Skin of body (tissue), 2 donors: ENCODE measurements around the gene UMODL1. TPM values are rescaled to one million over a fixed set of nuclear protein-coding genes. Genes with fewer than 3 reads are reported as not detected.
"Not testable (repeated sequence)": the region's sequence is repeated elsewhere in the genome, so short reads cannot be mapped to it uniquely, and the experiment has no call there.

Experiments used
- DNase-seq: peaks from one replicate; lab custom pipeline; 2025; lab: John Stamatoyannopoulos, UW
- total RNA-seq: library from RNA; depleted of rRNA; stranded (reverse); fragments of >200 nt; gene quantifications from one replicate; pipeline ENCODE4 v1.2.3, GENCODE V29; 2014

The UMODL1 gene
- total RNA-seq, 1 donor from 2014 or later, result under 0.01 TPM

- no peak for DNase-seq
Observed at GRCh38 chr21:42114646-42115045, 43.5 kb downstream of the UMODL1 start.

- DNase-seq, result no peak
Observed at GRCh38 chr21:42115136-42115683, 44.1 kb downstream of the UMODL1 start.

- DNase-seq, result not testable (repeated sequence)
Observed at GRCh38 chr21:42116551-42116950, 45.4 kb downstream of the UMODL1 start.

DNA sequence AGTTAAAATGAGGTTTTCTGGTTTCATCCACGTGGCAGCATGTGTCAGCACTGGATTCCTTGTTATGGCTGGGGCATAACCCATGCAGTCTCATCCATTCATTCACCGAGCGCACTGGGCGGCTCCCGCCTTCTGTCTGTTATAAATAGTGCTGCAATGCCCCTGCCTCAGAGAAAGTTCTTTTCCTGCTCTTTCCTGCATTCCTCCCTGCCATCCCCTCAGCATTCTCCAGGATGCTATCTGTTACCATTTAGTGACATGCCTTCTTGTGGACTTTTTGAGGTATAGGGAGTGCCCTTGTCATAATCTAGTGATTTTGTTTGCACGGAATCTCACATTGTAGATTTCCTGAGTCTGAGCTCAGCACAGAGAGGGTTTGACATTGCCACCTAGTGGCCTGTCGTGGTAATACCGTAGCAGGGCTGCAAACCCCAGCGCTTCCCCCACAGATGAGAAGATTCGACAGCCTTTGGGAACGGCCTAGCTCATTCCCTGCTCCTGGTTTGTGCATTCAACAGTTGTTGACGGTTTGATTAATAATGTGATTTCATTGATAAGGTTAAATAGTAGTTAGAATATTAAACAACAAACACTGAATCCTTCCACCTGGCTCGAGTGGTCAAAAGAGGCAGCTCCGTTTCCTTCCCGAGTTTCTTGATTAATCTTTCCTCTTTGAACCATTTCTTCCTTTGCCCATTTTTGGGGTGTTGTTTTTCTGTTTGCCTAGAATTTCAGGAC is 46.3 kb downstream of the UMODL1 start:
- DNase-seq, result peak; percentile 80

GRCh38 chr21:42117967-42118780 is 47.1 kb downstream of the UMODL1 start:
- no peak for DNase-seq

- DNase-seq, result no peak
Observed at GRCh38 chr21:42118901-42119300, 47.8 kb downstream of the UMODL1 start.

- DNase-seq, result no peak
Observed at GRCh38 chr21:42120101-42120902, 49.2 kb downstream of the UMODL1 start.

- DNase-seq, result no peak
Observed at GRCh38 chr21:42120903-42121535, 49.9 kb downstream of the UMODL1 start.

DNA sequence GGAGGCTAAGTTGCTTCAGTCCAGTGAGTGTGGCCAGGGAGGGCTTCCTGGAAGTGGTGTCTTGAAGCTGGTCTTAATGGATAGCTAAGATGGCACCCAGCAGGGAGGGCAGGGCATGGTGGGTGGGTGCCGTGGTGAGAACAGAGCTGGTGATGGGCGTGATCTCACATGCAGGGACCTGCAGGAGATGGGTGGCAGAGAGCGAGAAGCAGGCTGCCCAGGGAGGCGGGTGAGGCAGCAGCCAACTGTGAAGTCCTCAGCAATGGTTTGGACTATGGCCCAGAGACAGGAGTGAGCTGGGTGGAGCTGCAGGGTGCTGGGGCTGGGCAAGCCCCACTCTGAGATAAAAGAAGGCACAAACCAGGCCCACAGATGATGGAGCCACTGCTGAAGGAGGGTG is 50.7 kb downstream of the UMODL1 start:
- DNase-seq, result no peak

DNA sequence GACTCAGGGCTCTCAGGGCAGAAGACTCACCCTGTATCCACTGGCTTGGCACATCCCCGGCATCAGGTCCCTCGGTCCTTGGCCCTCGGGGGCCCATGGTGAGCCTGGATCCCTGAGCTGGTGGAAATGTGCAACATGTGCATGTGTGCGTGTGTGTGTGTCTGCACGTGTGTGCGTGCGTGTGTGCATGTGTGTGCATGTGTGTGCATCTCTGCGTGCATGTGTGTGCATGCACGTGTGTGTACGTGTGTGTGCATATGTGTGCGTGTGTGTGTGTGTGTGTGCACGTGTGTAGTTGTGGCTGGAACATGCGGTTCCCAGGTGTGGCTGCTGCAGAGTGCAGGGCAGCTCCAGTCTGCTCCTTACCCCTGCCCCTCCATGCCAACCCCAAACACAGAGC is 51.3 kb downstream of the UMODL1 start:
- DNase-seq, result no peak

DNA sequence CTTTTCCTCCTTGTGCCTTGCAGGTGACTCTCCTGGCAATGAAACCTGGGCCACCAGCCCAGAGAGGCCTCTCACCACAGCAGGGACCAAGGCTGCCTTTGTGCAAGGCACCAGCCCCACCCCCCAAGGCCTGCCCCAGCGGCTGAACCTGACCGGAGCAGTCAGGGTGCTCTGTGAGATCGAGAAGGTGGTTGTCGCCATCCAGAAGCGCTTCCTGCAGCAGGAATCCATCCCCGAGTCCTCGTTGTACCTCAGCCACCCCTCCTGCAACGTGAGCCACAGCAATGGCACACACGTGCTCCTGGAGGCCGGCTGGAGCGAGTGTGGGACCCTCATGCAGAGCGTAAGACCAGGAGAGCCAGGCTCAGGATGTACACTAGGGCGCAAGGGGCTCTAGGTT is 51.7 kb downstream of the UMODL1 start:
- no peak for DNase-seq

GRCh38 chr21:42123219-42123908 is 52.2 kb downstream of the UMODL1 start:
- no peak for DNase-seq

DNA sequence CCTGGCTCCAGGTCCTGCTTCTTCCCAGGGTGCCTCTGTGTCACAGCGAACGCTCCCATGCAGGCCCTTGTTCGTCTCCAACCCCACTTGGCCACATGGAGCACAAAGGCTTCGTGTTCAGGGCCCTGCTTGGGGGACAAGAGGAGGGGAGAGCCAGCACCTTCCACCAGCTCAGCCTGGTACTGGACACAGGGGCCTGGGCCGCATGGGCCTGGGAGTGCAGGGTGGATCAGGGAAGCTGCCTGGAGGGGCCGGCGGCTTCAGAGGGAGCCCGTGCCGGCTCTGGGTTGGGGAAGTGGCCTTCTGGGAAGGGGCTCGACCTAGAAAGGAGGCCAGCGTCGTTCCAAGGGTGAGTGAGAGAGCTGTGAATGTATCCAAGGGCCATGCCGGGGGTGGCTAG is 53.0 kb downstream of the UMODL1 start:
- no peak for DNase-seq

GRCh38 chr21:42124826-42125570 is 53.9 kb downstream of the UMODL1 start:
- DNase-seq, result no peak

GRCh38 chr21:42125571-42126544 is 54.7 kb downstream of the UMODL1 start:
- no peak for DNase-seq

- DNase-seq, result no peak
Observed at GRCh38 chr21:42127164-42128150, 56.3 kb downstream of the UMODL1 start.
